BLaER1 (cell line): ENCODE measurements around the gene COL2A1.

Experiments
- H3K27ac ChIP-seq: shearing (Covaris generic); formaldehyde crosslinking; 2 replicates; pipeline ENCODE4 v1.8.1; 2022
- H3K27me3 ChIP-seq: shearing (Covaris generic); formaldehyde crosslinking; 2 replicates; pipeline ENCODE4 v1.8.1; 2022
- H3K36me3 ChIP-seq: shearing (Covaris generic); formaldehyde crosslinking; 2 replicates; pipeline ENCODE4 v1.8.1; 2022
- H3K4me1 ChIP-seq: shearing (Covaris generic); formaldehyde crosslinking; 2 replicates; pipeline ENCODE4 v1.8.1; 2022
- H3K4me2 ChIP-seq: shearing (Covaris generic); formaldehyde crosslinking; 2 replicates; pipeline ENCODE4 v1.8.1; 2022
- H3K4me3 ChIP-seq: shearing (Covaris generic); formaldehyde crosslinking; 2 replicates; pipeline ENCODE4 v1.8.1; 2022
- H3K9ac ChIP-seq: shearing (Covaris generic); formaldehyde crosslinking; 2 replicates; pipeline ENCODE4 v1.8.1; 2022
- H3K9me3 ChIP-seq: shearing (Covaris generic); formaldehyde crosslinking; 2 replicates; pipeline ENCODE4 v1.8.1; 2022
- H4K20me1 ChIP-seq: shearing (Covaris generic); formaldehyde crosslinking; 2 replicates; pipeline ENCODE4 v1.8.1; 2022
- Cebpa-rat ChIP-seq: shearing (Covaris generic); IDR thresholded peaks from 2 replicates; pipeline ENCODE4 v1.8.1; 2022

COL2A1 gene

GRCh38 chr12:48005001-48005749 lies 899 bp upstream of the COL2A1 start:
- peak overlapping the region; percentile 64 for H3K4me3 ChIP-seq

GRCh38 chr12:48003226-48004052 lies 837 bp downstream of the COL2A1 start:
- no peak overlapping the region for H3K9ac ChIP-seq
- peaks cover 53% of the 10 kb centered on the region for H4K20me1 ChIP-seq
- no peaks in the 10 kb centered on the region for H3K36me3 ChIP-seq
- H3K4me2 ChIP-seq = peak overlapping the region; percentile 89
- peaks cover 37% of the 10 kb centered on the region for H3K4me1 ChIP-seq
- H3K4me3 ChIP-seq = peak overlapping the region; percentile 64
- no peaks in the 10 kb centered on the region for H3K9me3 ChIP-seq
- peaks cover 85% of the 10 kb centered on the region for H3K27me3 ChIP-seq
- TF ChIP-seq Cebpa-rat = no peak
- no peak overlapping the region for H3K27ac ChIP-seq

More at GRCh38 chr12:48005001-48005749, 899 bp upstream of the COL2A1 start:
- peaks cover 71% of the 10 kb centered on the region for H3K27me3 ChIP-seq
- peaks cover 37% of the 10 kb centered on the region for H3K4me1 ChIP-seq
- H3K9ac ChIP-seq = no peak overlapping the region
- peak overlapping the region; percentile 89 for H3K4me2 ChIP-seq
- no peaks in the 10 kb centered on the region for H3K9me3 ChIP-seq
- H3K36me3 ChIP-seq = no peaks in the 10 kb centered on the region
- TF ChIP-seq Cebpa-rat = no peak
- H4K20me1 ChIP-seq = peaks cover 53% of the 10 kb centered on the region
- H3K27ac ChIP-seq = no peak overlapping the region

- Histone ChIP-seq H3K4me2 (no peak overlapping the region), H3K9ac (no peak overlapping the region), H3K36me3 (no peaks in the 10 kb centered on the region), H3K4me3 (no peak overlapping the region), H3K4me1 (peaks cover 37% of the 10 kb centered on the region), H3K27me3 (peaks cover 89% of the 10 kb centered on the region), H3K27ac (no peak overlapping the region), H4K20me1 (peaks cover 53% of the 10 kb centered on the region), H3K9me3 (no peaks in the 10 kb centered on the region)
- no peak for TF ChIP-seq Cebpa-rat
These were observed 1.5 kb downstream of the COL2A1 start for GRCh38 chr12:48002773-48003218.

- Histone ChIP-seq H3K4me3 (peak overlapping the region; percentile 60; the same call in 1 of the 2 replicates), H3K36me3 (no peaks in the 10 kb centered on the region), H4K20me1 (peaks cover 53% of the 10 kb centered on the region), H3K4me2 (peak overlapping the region; percentile 89), H3K9me3 (no peaks in the 10 kb centered on the region), H3K27ac (no peak overlapping the region), H3K9ac (no peak overlapping the region), H3K4me1 (peaks cover 37% of the 10 kb centered on the region), H3K27me3 (peaks cover 93% of the 10 kb centered on the region)
- no peak for TF ChIP-seq Cebpa-rat
These were observed 1.9 kb downstream of the COL2A1 start for GRCh38 chr12:48002414-48002730.

GRCh38 chr12:48001505-48002413 lies 2.5 kb downstream of the COL2A1 start:
- H3K9me3 ChIP-seq = no peaks in the 10 kb centered on the region
- no peaks in the 10 kb centered on the region for H3K36me3 ChIP-seq
- peaks cover 53% of the 10 kb centered on the region for H4K20me1 ChIP-seq
- H3K4me1 ChIP-seq = peaks cover 37% of the 10 kb centered on the region
- no peak overlapping the region for H3K27ac ChIP-seq
- peak overlapping the region; percentile 89 for H3K4me2 ChIP-seq
- H3K4me3 ChIP-seq = peak overlapping the region; percentile 60
- peaks cover 93% of the 10 kb centered on the region for H3K27me3 ChIP-seq
- no peak overlapping the region for H3K9ac ChIP-seq
- no peak for TF ChIP-seq Cebpa-rat

- H3K36me3 ChIP-seq = no peaks in the 10 kb centered on the region
- H3K4me2 ChIP-seq = peak overlapping the region; percentile 89
- no peaks in the 10 kb centered on the region for H3K9me3 ChIP-seq
- peak overlapping the region; percentile 60 for H3K4me3 ChIP-seq
- peaks cover 53% of the 10 kb centered on the region for H4K20me1 ChIP-seq
- H3K9ac ChIP-seq = no peak overlapping the region
- no peak overlapping the region for H3K27ac ChIP-seq
- no peak for TF ChIP-seq Cebpa-rat
- peaks cover 41% of the 10 kb centered on the region for H3K4me1 ChIP-seq
- H3K27me3 ChIP-seq = peaks cover 87% of the 10 kb centered on the region
These were observed 3.3 kb downstream of the COL2A1 start for GRCh38 chr12:48000878-48001504.

GRCh38 chr12:47999816-48000215 lies 4.5 kb downstream of the COL2A1 start:
- peaks cover 49% of the 10 kb centered on the region for H3K4me1 ChIP-seq
- no peak for TF ChIP-seq Cebpa-rat

GRCh38 chr12:47997321-47997720 lies 7.0 kb downstream of the COL2A1 start:
- Histone ChIP-seq H3K4me2 (no peak overlapping the region), H3K27me3 (peaks cover 51% of the 10 kb centered on the region)

More at GRCh38 chr12:47999816-48000215, 4.5 kb downstream of the COL2A1 start:
- Histone ChIP-seq H3K9me3 (no peaks in the 10 kb centered on the region), H3K9ac (no peak overlapping the region), H3K27ac (no peak overlapping the region), H4K20me1 (peaks cover 47% of the 10 kb centered on the region), H3K4me3 (no peak overlapping the region), H3K27me3 (peaks cover 76% of the 10 kb centered on the region), H3K36me3 (no peaks in the 10 kb centered on the region), H3K4me2 (no peak overlapping the region)

GRCh38 chr12:47995981-47996401 lies 8.3 kb downstream of the COL2A1 start:
- Histone ChIP-seq H3K9me3 (no peaks in the 10 kb centered on the region), H3K4me3 (no peak overlapping the region), H3K4me1 (peaks cover 34% of the 10 kb centered on the region), H3K27me3 (peaks cover 37% of the 10 kb centered on the region), H3K27ac (no peak overlapping the region), H3K36me3 (no peaks in the 10 kb centered on the region), H3K4me2 (peak overlapping the region; percentile 52), H3K9ac (no peak overlapping the region), H4K20me1 (peaks cover 8% of the 10 kb centered on the region; the same call in 1 of the 2 replicates)
- no peak for TF ChIP-seq Cebpa-rat

More at GRCh38 chr12:47997321-47997720, 7.0 kb downstream of the COL2A1 start:
- Histone ChIP-seq H3K4me1 (peaks cover 38% of the 10 kb centered on the region), H3K4me3 (no peak overlapping the region), H3K27ac (no peak overlapping the region), H3K9me3 (no peaks in the 10 kb centered on the region), H4K20me1 (peaks cover 22% of the 10 kb centered on the region), H3K9ac (no peak overlapping the region), H3K36me3 (no peaks in the 10 kb centered on the region)
- no peak for TF ChIP-seq Cebpa-rat
